H1 (cell line): ENCODE measurements around the gene GARNL3. TPM values are rescaled to one million over a fixed set of nuclear protein-coding genes. Genes with fewer than 3 reads are reported as not detected.

ENCODE experiments used
- CTCF ChIA-PET: fragments of 300-600 bp; sonication (Branson Sonifier 250); formaldehyde crosslinking; loops from one replicate; lab custom pipeline; 2021; ENCODE audit not compliant: partially characterized antibody; lab: Charles Lee
- POLR2A ChIA-PET: fragments of 300-600 bp; sonication (Branson Sonifier 250); formaldehyde crosslinking; loops from one replicate; lab custom pipeline; 2021; ENCODE audit warnings: inconsistent platforms; ENCODE audit not compliant: partially characterized antibody; lab: Charles Lee
- DNase-seq, 2 experiments: peaks; one replicate each; pipeline versions ENCODE4 v3.0.0 to v3.0.0-alpha.2; 2010 to 2022; ENCODE audit warnings: low spot score in 2 of 2, low read depth in 1 of 2, mixed read lengths in 1 of 2
- FAIRE-seq: peaks from 2 replicates; lab custom pipeline; 2011; peaks lifted over from hg19 to GRCh38; lab: Jason Lieb, UNC
- H2AFZ ChIP-seq: 2 replicates; pipeline ENCODE4 v1.8.1; 2012; ENCODE audit warnings: low read length, inconsistent platforms
- H2AK5ac ChIP-seq: 2 replicates; pipeline ENCODE4 v1.6.1; 2013; ENCODE audit warnings: low read depth, low read length
- H2BK120ac ChIP-seq: replicated peaks from 2 replicates; pipeline ENCODE3; 2013; ENCODE audit warnings: low read depth, low read length, inconsistent platforms
- H2BK12ac ChIP-seq: 2 replicates; pipeline ENCODE4 v1.6.1; 2013; ENCODE audit warnings: low read depth, low read length
- H2BK15ac ChIP-seq: 2 replicates; pipeline ENCODE4 v1.6.1; 2013; ENCODE audit warnings: low read length
- H2BK20ac ChIP-seq: 2 replicates; pipeline ENCODE4 v1.6.1; 2013; ENCODE audit warnings: low read length
- H2BK5ac ChIP-seq: 2 replicates; pipeline ENCODE4 v1.6.1; 2013; ENCODE audit warnings: low read depth, low read length
- H3K14ac ChIP-seq: 2 replicates; pipeline ENCODE4 v1.6.1; 2013; ENCODE audit warnings: inconsistent platforms; ENCODE audit not compliant: insufficient read length
- H3K18ac ChIP-seq: 2 replicates; pipeline ENCODE4 v1.6.1; 2013; ENCODE audit warnings: low read length; ENCODE audit errors: extremely low read depth
- H3K23ac ChIP-seq: 2 replicates; pipeline ENCODE4 v1.6.1; 2013; ENCODE audit warnings: inconsistent platforms; ENCODE audit not compliant: insufficient read length
- H3K23me2 ChIP-seq: 2 replicates; pipeline ENCODE4 v1.6.1; 2013; ENCODE audit warnings: low read depth, low read length
- H3K27ac ChIP-seq: 2 replicates; pipeline ENCODE4 v1.6.1; 2011; ENCODE audit warnings: low read depth, low read length, inconsistent platforms
- H3K27me3 ChIP-seq, 4 experiments: replicated peaks in 1 of 4; 1 replicate in 1 of 4; 2 replicates in 3 of 4; pipeline versions ENCODE4 v1.6.1 to v1.8.1; 2011 to 2013; ENCODE audit warnings: low read length in 3 of 4, mild to moderate bottlenecking in 3 of 4, inconsistent platforms in 2 of 4, mixed read lengths in 2 of 4, moderate library complexity in 1 of 4; ENCODE audit not compliant: control insufficient read depth in 3 of 4, insufficient read depth in 3 of 4; ENCODE audit errors: extremely low read depth in 1 of 4
- H3K36me3 ChIP-seq, 4 experiments: 2 replicates each; pipeline versions ENCODE4 v1.6.1 to v1.8.1; 2011 to 2013; ENCODE audit warnings: mild to moderate bottlenecking in 4 of 4, low read length in 3 of 4, moderate library complexity in 2 of 4, control low read depth in 1 of 4, inconsistent platforms in 1 of 4; ENCODE audit not compliant: insufficient read depth in 4 of 4, control insufficient read depth in 2 of 4
- H3K4ac ChIP-seq: replicated peaks from 2 replicates; pipeline ENCODE3; 2013; ENCODE audit warnings: low read length, low read depth, mixed read lengths, inconsistent platforms; ENCODE audit not compliant: insufficient read length
- H3K4me1 ChIP-seq, 4 experiments: replicated peaks in 1 of 4; 1 replicate in 1 of 4; 2 replicates in 3 of 4; pipeline versions ENCODE4 v1.6.1 to v1.8.1; 2011 to 2013; ENCODE audit warnings: low read length in 3 of 4, inconsistent platforms in 2 of 4, mixed read lengths in 1 of 4; ENCODE audit not compliant: insufficient read depth in 4 of 4, control insufficient read depth in 3 of 4
- H3K4me2 ChIP-seq, 2 experiments: 2 replicates each; pipeline versions ENCODE4 v1.6.1 to v1.8.1; 2011 to 2013; ENCODE audit warnings: low read depth in 2 of 2, low read length in 2 of 2, control low read depth in 1 of 2, inconsistent platforms in 1 of 2, mild to moderate bottlenecking in 1 of 2; ENCODE audit not compliant: insufficient read depth in 1 of 2
- H3K4me3 ChIP-seq, 4 experiments: fragments of 200-600, 300-600 bp in 1 of 4; sonication (generic), shearing (Covaris generic), sonication (Bioruptor Twin) in 1 of 4; 2 replicates each; pipeline versions ENCODE4 v1.5.1 to v1.8.1; 2011 to 2016; ENCODE audit warnings: low read length in 4 of 4, low read depth in 3 of 4, control low read depth in 2 of 4, inconsistent platforms in 2 of 4, mild to moderate bottlenecking in 2 of 4, mixed read lengths in 1 of 4, moderate library complexity in 1 of 4; ENCODE audit not compliant: insufficient read depth in 2 of 4; ENCODE audit errors: extremely low read depth in 1 of 4
- H3K56ac ChIP-seq: replicated peaks from 2 replicates; pipeline ENCODE3; 2013; ENCODE audit warnings: low read depth, mild to moderate bottlenecking, mixed read lengths, low read length, inconsistent platforms; ENCODE audit not compliant: insufficient read length
- H3K79me1 ChIP-seq: 2 replicates; pipeline ENCODE4 v1.6.1; 2013; ENCODE audit warnings: low read depth, low read length, control low read depth
- H3K79me2 ChIP-seq, 2 experiments: 2 replicates each; pipeline versions ENCODE4 v1.6.1 to v1.8.1; 2012 to 2013; ENCODE audit warnings: low read length in 2 of 2, mild to moderate bottlenecking in 2 of 2, inconsistent platforms in 1 of 2; ENCODE audit not compliant: insufficient read depth in 2 of 2, control insufficient read depth in 1 of 2
- H3K9ac ChIP-seq, 4 experiments: replicated peaks in 1 of 4; 1 replicate in 1 of 4; 2 replicates in 3 of 4; pipeline versions ENCODE4 v1.6.1 to v1.8.1; 2011 to 2013; ENCODE audit warnings: low read depth in 3 of 4, low read length in 3 of 4, control low read depth in 2 of 4, mild to moderate bottlenecking in 2 of 4, moderate library complexity in 2 of 4, inconsistent platforms in 1 of 4; ENCODE audit errors: extremely low read depth in 1 of 4
- H3K9me3 ChIP-seq, 2 experiments: 2 replicates each; pipeline versions ENCODE4 v1.6.1 to v1.8.1; 2012 to 2013; ENCODE audit warnings: mild to moderate bottlenecking in 2 of 2, moderate library complexity in 2 of 2, control low read depth in 1 of 2, inconsistent platforms in 1 of 2, low read depth in 1 of 2, low read length in 1 of 2, mixed read lengths in 1 of 2; ENCODE audit not compliant: insufficient read depth in 2 of 2
- H4K20me1 ChIP-seq, 2 experiments: replicated peaks in 1 of 2; 2 replicates each; pipeline versions ENCODE3 to v1.8.1; 2011 to 2013; ENCODE audit warnings: inconsistent platforms in 2 of 2, low read length in 2 of 2, mild to moderate bottlenecking in 1 of 2; ENCODE audit not compliant: insufficient read depth in 2 of 2, control insufficient read depth in 1 of 2
- H4K5ac ChIP-seq: 2 replicates; pipeline ENCODE4 v1.6.1; 2013; ENCODE audit warnings: low read length, low read depth, mixed read lengths, inconsistent platforms; ENCODE audit not compliant: insufficient read length
- H4K8ac ChIP-seq: 2 replicates; pipeline ENCODE4 v1.8.0; 2013; ENCODE audit warnings: mild to moderate bottlenecking, moderate library complexity, low read length, inconsistent platforms; ENCODE audit not compliant: insufficient read depth; ENCODE audit errors: extremely low read depth
- H4K91ac ChIP-seq: replicated peaks from 2 replicates; pipeline ENCODE3; 2013; ENCODE audit warnings: low read length, mixed read lengths, inconsistent platforms; ENCODE audit not compliant: insufficient read length
- CBX5 ChIP-seq: fragments of 300-800, 300-1000 bp; sonication (generic); IDR thresholded peaks from 2 replicates; pipeline ENCODE4 v1.7.1; 2016; ENCODE audit warnings: antibody characterized with exemption, low read length, low read depth
- CHD1 ChIP-seq: IDR thresholded peaks from 2 replicates; pipeline ENCODE4 v1.6.1; 2012; ENCODE audit warnings: low read depth, low read length, improper control_type of control experiment
- EZH2 ChIP-seq: fragments of 200-600 bp; sonication (generic); IDR thresholded peaks from 2 replicates; pipeline ENCODE4 v1.7.1; 2012; ENCODE audit warnings: low read depth, mild to moderate bottlenecking, moderate library complexity, low read length, inconsistent platforms; ENCODE audit not compliant: severe bottlenecking
- TAF1 ChIP-seq: IDR thresholded peaks from 2 replicates; pipeline ENCODE4 v1.6.1; 2011; ENCODE audit warnings: mild to moderate bottlenecking, low read depth, low read length
- WGBS, 2 experiments: shearing (Covaris generic) in 1 of 2; methylation state at CpG; one replicate each; pipeline versions ENCODE4 v1.1.6 to v1.1.7; 2013 to 2015; ENCODE audit warnings: low lambda C conversion rate in 2 of 2, mixed read lengths in 2 of 2, inconsistent platforms in 1 of 2, low coverage in 1 of 2, missing lambda C conversion rate in 1 of 2; ENCODE audit not compliant: insufficient replicate concordance in 2 of 2, insufficient coverage in 1 of 2, insufficient read length in 1 of 2; ENCODE audit errors: extremely low coverage in 1 of 2, missing lambda C conversion rate in 1 of 2; 5-methylcytosine and 5-hydroxymethylcytosine counted together
- polyA plus RNA-seq, 7 experiments: library from polyadenylated mRNA; depleted of rRNA in 3 of 7; stranded (reverse) in 5 of 7; unstranded in 2 of 7; fragments of >200 nt in 5 of 7; fragments of 200-250 nt in 2 of 7; gene quantifications; 1 replicate in 5 of 7; 2 replicates in 1 of 7; 4 replicates in 1 of 7; pipeline versions ENCODE4 v1.2.1 to v1.2.3, GENCODE V29; 2011 to 2013; ENCODE audit warnings: missing spikeins in 2 of 7, mixed read lengths in 2 of 7
- total RNA-seq: library from RNA; stranded (reverse); fragmentation: NEBNext Ultra II Directional; extraction: Animal tissue kit (Norgen Biotek cat#: 25700); gene quantifications from 2 replicates; pipeline ENCODE4 v1.2.1, GENCODE V29; 2021

GARNL3 gene
- total and polyA plus RNA-seq, 2 of the 8 experiments (the other 6 are each of a cell fraction or from before 2014, with no cell fraction given): 6.5 to 18.3 TPM

- no peak for FAIRE-seq
- H3K56ac ChIP-seq: no peak overlapping the region
- CTCF ChIA-PET: interaction anchor here (0.7 to 2.8 kb wide), 5 partner anchors 20 to 502 kb away, joined by 3 to 9 read pairs (median 3); no protein-coding TSS in a partner anchor
- no peak overlapping the region for H2AFZ ChIP-seq
- H3K4me1 ChIP-seq: peaks cover 0 to 2% (median 1%) of the 10 kb centered on the region in 4 experiments; a peak in 5 of 7 replicates
- no peaks in the 10 kb centered on the region for H3K36me3 ChIP-seq
- H2BK15ac ChIP-seq: no peak overlapping the region
- H3K27me3 ChIP-seq: no peaks in the 10 kb centered on the region
- H3K18ac ChIP-seq: no peak overlapping the region
- 94% methylated on average over 10 of the region's 10 CpGs; no CpG with 5 or more reads in 1 of the 2 experiments for WGBS, 2 experiments
- H2AK5ac ChIP-seq: no peak overlapping the region
- no peak overlapping the region for H2BK120ac ChIP-seq
- no peak overlapping the region for H2BK12ac ChIP-seq
- no peak overlapping the region for H3K4me2 ChIP-seq
- POLR2A ChIA-PET: interaction anchor here (0.6 kb wide), 1 partner anchor 71 kb away, joined by 4 read pairs; no protein-coding TSS in a partner anchor
- no peak overlapping the region for H4K5ac ChIP-seq
- H3K23me2 ChIP-seq: no peaks in the 10 kb centered on the region
- no peaks in the 10 kb centered on the region for H3K79me2 ChIP-seq
- H4K20me1 ChIP-seq: no peaks in the 10 kb centered on the region
- H2BK5ac ChIP-seq: no peak overlapping the region
- no peak overlapping the region for H4K91ac ChIP-seq
- H3K9me3 ChIP-seq: no peaks in the 10 kb centered on the region
- no peak overlapping the region for H4K8ac ChIP-seq
- DNase-seq: no peak
- H2BK20ac ChIP-seq: no peak overlapping the region
- H3K4me3 ChIP-seq: no peak overlapping the region
- H3K14ac ChIP-seq: no peak overlapping the region
- no peak overlapping the region for H3K9ac ChIP-seq
- no peak overlapping the region for H3K23ac ChIP-seq
- H3K27ac ChIP-seq: no peak overlapping the region
- H3K79me1 ChIP-seq: no peaks in the 10 kb centered on the region
- no peak overlapping the region for H3K4ac ChIP-seq
- no peak for TF ChIP-seq EZH2
- TF ChIP-seq TAF1: no peak
- no peak for TF ChIP-seq CBX5
- TF ChIP-seq CHD1: no peak
Measured at GRCh38 chr9:127365461-127365860, 100.9 kb downstream of the GARNL3 start.
